ENCODE data around the gene MKNK2. TPM values are rescaled to one million over a fixed set of nuclear protein-coding genes. Genes with fewer than 3 reads are reported as not detected.
"Not testable (repeated sequence)": the region's sequence is repeated elsewhere in the genome, so short reads cannot be mapped to it uniquely, and the experiment has no call there.

MKNK2 gene
- total and polyA plus RNA-seq, 3 donors from 2014 or later = 76.5 to 103 (median 93.0) TPM

DNA sequence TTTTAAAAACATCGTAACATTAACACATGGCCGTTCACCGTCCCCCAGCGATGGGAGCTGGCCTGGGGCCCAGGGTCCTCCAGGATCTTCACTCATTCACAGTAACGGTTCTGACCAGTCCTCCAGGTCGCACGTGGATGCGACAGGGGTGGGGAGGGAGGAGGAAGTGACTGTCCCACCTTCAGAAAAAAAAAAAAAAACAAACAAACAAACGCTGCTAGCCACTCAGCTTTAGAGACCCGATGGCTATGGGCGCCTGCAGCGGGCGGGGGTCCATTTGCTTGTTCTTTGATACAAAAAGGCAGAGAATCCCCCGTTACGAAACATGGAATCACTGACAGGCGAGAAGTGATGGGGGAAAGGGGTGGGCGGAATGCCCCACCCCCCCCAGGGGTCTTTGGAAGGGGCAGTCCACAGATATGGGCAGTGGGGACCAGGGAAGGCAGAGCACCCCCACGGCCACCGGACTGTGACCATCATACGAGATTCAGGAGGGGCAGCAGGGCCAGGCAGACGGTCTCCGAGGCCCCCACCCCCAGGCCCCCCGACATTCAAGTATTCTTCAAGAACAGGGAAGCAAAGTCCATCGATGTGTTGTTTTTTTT is 13.3 kb downstream of the MKNK2 start:
- Histone ChIP-seq H3K27me3 (no peaks in the 10 kb centered on the region), H3K27ac (peak overlapping the region in 1 of 2 donors; percentile 43), H3K4me3 (no peak overlapping the region), H3K36me3 (ENCODE audit: low read depth, missing control alignments) (no peaks in the 10 kb centered on the region), H3K4me1 (peaks cover 42% of the 10 kb centered on the region), H3K9me3 (no peaks in the 10 kb centered on the region)
- 70 to 73% methylated on average over 22 to 24 of the region's 24 CpGs for WGBS, 2 donors
- TF ChIP-seq POLR2A (IDR thresholded peaks at IDR 0.05) (no peak), CTCF (IDR thresholded peaks at IDR 0.05) (no peak)
- intact Hi-C loops (cut with DNase I; ENCODE audit: low total_unique reads) = no loop called here
- DNase-seq = no peak

DNA sequence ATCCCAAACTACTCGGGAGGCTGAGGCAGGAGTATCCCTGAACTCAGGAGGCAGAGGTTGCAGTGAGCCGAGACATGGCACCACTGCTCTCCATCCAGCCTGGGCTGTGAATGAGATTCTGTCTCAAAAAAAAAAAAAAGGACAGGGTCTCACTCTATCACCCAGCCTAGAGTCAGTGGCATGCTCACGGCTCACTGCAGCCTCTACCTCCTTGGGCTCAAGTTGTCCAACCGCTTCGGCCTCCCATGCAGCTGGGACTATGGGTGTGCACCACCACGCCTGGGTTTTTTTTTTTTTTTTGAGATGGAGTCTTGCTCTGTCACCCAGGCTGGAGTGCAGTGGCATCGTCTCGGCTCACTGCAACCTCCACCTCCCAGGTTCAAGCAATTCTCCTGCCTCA is 14.6 kb downstream of the MKNK2 start:
- DNase-seq = no peak
- intact Hi-C loops (cut with DNase I; ENCODE audit: low total_unique reads) = no loop called here
- H3K27me3 ChIP-seq = no peaks in the 10 kb centered on the region
- WGBS, 2 donors = 78 to 82% methylated on average over 8 of the region's 8 CpGs
- no peak overlapping the region for H3K27ac ChIP-seq
- peaks cover 45% of the 10 kb centered on the region for H3K4me1 ChIP-seq
- H3K4me3 ChIP-seq = no peak overlapping the region
- H3K36me3 ChIP-seq (ENCODE audit: low read depth, missing control alignments) = no peaks in the 10 kb centered on the region
- no peaks in the 10 kb centered on the region for H3K9me3 ChIP-seq
- TF ChIP-seq CTCF (IDR thresholded peaks at IDR 0.05) = no peak
- no peak for TF ChIP-seq POLR2A (IDR thresholded peaks at IDR 0.05)

GRCh38 chr19:2035590-2035991 is 15.5 kb downstream of the MKNK2 start:
- DNase-seq = no peak
- TF ChIP-seq CTCF (IDR thresholded peaks at IDR 0.05) (no peak), POLR2A (IDR thresholded peaks at IDR 0.05) (no peak)
- H3K27me3 ChIP-seq = no peaks in the 10 kb centered on the region
- peaks cover 39% of the 10 kb centered on the region for H3K4me1 ChIP-seq
- intact Hi-C loops (cut with DNase I; ENCODE audit: low total_unique reads) = no loop called here
- H3K4me3 ChIP-seq = peak overlapping the region in 1 of 2 donors; percentile 20
- H3K27ac ChIP-seq = no peak overlapping the region
- H3K36me3 ChIP-seq (ENCODE audit: low read depth, missing control alignments) = no peaks in the 10 kb centered on the region
- WGBS, 2 donors = 63 to 100% methylated on average over 1 to 14 of the region's 14 CpGs
- no peaks in the 10 kb centered on the region for H3K9me3 ChIP-seq

- no peaks in the 10 kb centered on the region for H3K9me3 ChIP-seq
- DNase-seq = peak; percentile 67
- TF ChIP-seq CTCF (IDR thresholded peaks at IDR 0.05) = no peak
- TF ChIP-seq POLR2A (IDR thresholded peaks at IDR 0.05) = no peak
- H3K27ac ChIP-seq = no peak overlapping the region
- peak overlapping the region in 1 of 2 donors; percentile 20 for H3K4me3 ChIP-seq
- no peaks in the 10 kb centered on the region for H3K27me3 ChIP-seq
- intact Hi-C loops (cut with DNase I; ENCODE audit: low total_unique reads) = no loop called here
- H3K36me3 ChIP-seq (ENCODE audit: low read depth, missing control alignments) = no peaks in the 10 kb centered on the region
- H3K4me1 ChIP-seq = peaks cover 33% of the 10 kb centered on the region
- WGBS, 2 donors = 43 to 44% methylated on average over 31 to 34 of the region's 34 CpGs
These were observed 16.1 kb downstream of the MKNK2 start for GRCh38 chr19:2034729-2035589.

GRCh38 chr19:2034253-2034652 is 16.8 kb downstream of the MKNK2 start:
- H3K4me3 ChIP-seq; intact Hi-C loops (cut with DNase I; ENCODE audit: low total_unique reads); H3K27me3 ChIP-seq; DNase-seq; H3K36me3 ChIP-seq (ENCODE audit: low read depth, missing control alignments); H3K27ac ChIP-seq; H3K9me3 ChIP-seq: not testable (repeated sequence)
- 71 to 76% methylated on average over 15 of the region's 15 CpGs for WGBS, 2 donors
- H3K4me1 ChIP-seq = peaks cover 27% of the 10 kb centered on the region
